ENCODE results near the gene PPP1R3G. TPM values are rescaled to one million over a fixed set of nuclear protein-coding genes. Genes with fewer than 3 reads are reported as not detected.
A peak's percentile ranks its signal among the peaks of the same experiment; 100 is the strongest.

Gene PPP1R3G
- total and polyA plus RNA-seq, 2 of the 13 experiments (the other 11 are each of a cell fraction or from before 2014, with no cell fraction given) = 1.2 to 1.3 TPM

GRCh38 chr6:5082487-5083306, 2.4 kb upstream of the PPP1R3G start (continued):
- no peak for TF ChIP-seq HBP1 (CRISPR knock-in tag; IDR thresholded peaks at IDR 0.05; ENCODE audit: low read depth)
- no peak for TF ChIP-seq PBX3 (CRISPR knock-in tag; IDR thresholded peaks at IDR 0.05; ENCODE audit: borderline replicate concordance)
- no peak for TF ChIP-seq ZNF761 (CRISPR knock-in tag; conservative IDR thresholded peaks at IDR 0.05)
- no peak for TF ChIP-seq TBP (CRISPR knock-in tag; IDR thresholded peaks at IDR 0.05)
- TF ChIP-seq NR3C1 (CRISPR knock-in tag; IDR thresholded peaks at IDR 0.05) = no peak
- TF ChIP-seq RCOR2 (CRISPR knock-in tag; IDR thresholded peaks at IDR 0.05) = peak; percentile 69; the same call in 1 of the 2 replicates
- no peak for TF ChIP-seq RORA (CRISPR knock-in tag; IDR thresholded peaks at IDR 0.05)
- peak; percentile 71 for TF ChIP-seq SOX13 (IDR thresholded peaks at IDR 0.05)
- TF ChIP-seq SOX13 (CRISPR knock-in tag; conservative IDR thresholded peaks at IDR 0.05 in 1 of 2, IDR thresholded peaks at IDR 0.05 in 1 of 2) = peak in 1 of 2 experiments; percentile 82; a peak in 2 of 4 replicates
- TF ChIP-seq ZNF512 (CRISPR knock-in tag; IDR thresholded peaks at IDR 0.05) = no peak
- TF ChIP-seq ZNF432 (CRISPR knock-in tag; IDR thresholded peaks at IDR 0.05; ENCODE audit: borderline replicate concordance) = no peak
- no peak for TF ChIP-seq GPN1 (CRISPR knock-in tag; IDR thresholded peaks at IDR 0.05; ENCODE audit: borderline replicate concordance)
- peak; percentile 79 for TF ChIP-seq MEF2D (CRISPR knock-in tag; IDR thresholded peaks at IDR 0.05)
- no peak for TF ChIP-seq ZNF333 (CRISPR knock-in tag; IDR thresholded peaks at IDR 0.05; ENCODE audit: borderline replicate concordance)
- no peak for TF ChIP-seq NCOA5 (CRISPR knock-in tag; IDR thresholded peaks at IDR 0.05)
- peak; percentile 46; the same call in 1 of the 2 replicates for TF ChIP-seq SMYD3 (CRISPR knock-in tag; IDR thresholded peaks at IDR 0.05)
- TF ChIP-seq ISX (CRISPR knock-in tag; conservative IDR thresholded peaks at IDR 0.05) = no peak
- TF ChIP-seq ZBTB7B (CRISPR knock-in tag; IDR thresholded peaks at IDR 0.05) = peak; percentile 72
- peak; percentile 64; the same call in 1 of the 2 replicates for TF ChIP-seq TFDP1 (CRISPR knock-in tag; IDR thresholded peaks at IDR 0.05; ENCODE audit: borderline replicate concordance)
- TF ChIP-seq TFE3 (CRISPR knock-in tag; IDR thresholded peaks at IDR 0.05) = peak; percentile 62
- no peak for TF ChIP-seq ZNF775 (CRISPR knock-in tag; IDR thresholded peaks at IDR 0.05; ENCODE audit: borderline replicate concordance)
- TF ChIP-seq ARNT2 (CRISPR knock-in tag; IDR thresholded peaks at IDR 0.05; ENCODE audit: low read depth) = no peak
